Spleen (tissue), 7 donors: Measurements from ENCODE around the gene GRIA1.

Source experiments
- POLR2A ChIP-seq, 3 donors: fragments of 450-650 bp; IDR thresholded peaks; one replicate each; pipeline ENCODE4 v1.5.1; 2017; ENCODE audit warnings: antibody characterized with exemption in 3 of 3, mild to moderate bottlenecking in 1 of 3
- TF ChIP-seq, protein P1 (sequence below), 11 experiments: fragments of 200-600 bp in 7 of 11; fragments of 450-650 bp in 4 of 11; sonication (generic) in 4 of 11; IDR thresholded peaks in 8 of 11; conservative IDR thresholded peaks in 3 of 11; 1 replicate in 7 of 11; 2 replicates in 4 of 11; pipeline versions ENCODE4 v1.4.0 to v1.8.0; 2016 to 2021; ENCODE audit warnings: antibody characterized with exemption in 11 of 11, inconsistent platforms in 4 of 11, mild to moderate bottlenecking in 1 of 11
- donor health status: DM: no; HTN: no; CAD: no; lungs with moderate emphysema.
- donor health status: DM: no; HTN: no; CAD: no.
- donor health status: DM: no; HTN: no; CAD: no.

- TF ChIP-seq POLR2A (IDR thresholded peaks at IDR 0.05): no peak
- TF ChIP-seq, protein P1, sequence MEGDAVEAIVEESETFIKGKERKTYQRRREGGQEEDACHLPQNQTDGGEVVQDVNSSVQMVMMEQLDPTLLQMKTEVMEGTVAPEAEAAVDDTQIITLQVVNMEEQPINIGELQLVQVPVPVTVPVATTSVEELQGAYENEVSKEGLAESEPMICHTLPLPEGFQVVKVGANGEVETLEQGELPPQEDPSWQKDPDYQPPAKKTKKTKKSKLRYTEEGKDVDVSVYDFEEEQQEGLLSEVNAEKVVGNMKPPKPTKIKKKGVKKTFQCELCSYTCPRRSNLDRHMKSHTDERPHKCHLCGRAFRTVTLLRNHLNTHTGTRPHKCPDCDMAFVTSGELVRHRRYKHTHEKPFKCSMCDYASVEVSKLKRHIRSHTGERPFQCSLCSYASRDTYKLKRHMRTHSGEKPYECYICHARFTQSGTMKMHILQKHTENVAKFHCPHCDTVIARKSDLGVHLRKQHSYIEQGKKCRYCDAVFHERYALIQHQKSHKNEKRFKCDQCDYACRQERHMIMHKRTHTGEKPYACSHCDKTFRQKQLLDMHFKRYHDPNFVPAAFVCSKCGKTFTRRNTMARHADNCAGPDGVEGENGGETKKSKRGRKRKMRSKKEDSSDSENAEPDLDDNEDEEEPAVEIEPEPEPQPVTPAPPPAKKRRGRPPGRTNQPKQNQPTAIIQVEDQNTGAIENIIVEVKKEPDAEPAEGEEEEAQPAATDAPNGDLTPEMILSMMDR (IDR thresholded peaks at IDR 0.05 in 8 of 11, conservative IDR thresholded peaks at IDR 0.05 in 3 of 11): no peak
These were observed 14.3 kb downstream of the GRIA1 start for GRCh38 chr5:153504726-153505125.
